BE2C (cell line): ENCODE results near the gene NRXN2.
A peak's percentile ranks its signal among the peaks of the same experiment; 100 is the strongest.

Experiments
- DNase-seq: peaks from one replicate; pipeline ENCODE4 v3.0.0-alpha.2; 2020
- H3K27me3 ChIP-seq: fragments of 250-450 bp; sonication (Bioruptor Pico); 2 replicates; pipeline ENCODE4 v1.5.1; 2020; ENCODE audit warnings: mild to moderate bottlenecking
- H3K36me3 ChIP-seq: fragments of 250-450 bp; sonication (Bioruptor Pico); 2 replicates; pipeline ENCODE4 v1.5.1; 2020; ENCODE audit warnings: mild to moderate bottlenecking
- H3K4me1 ChIP-seq: fragments of 250-450 bp; sonication (Bioruptor Pico); 2 replicates; pipeline ENCODE4 v1.5.1; 2020
- H3K4me3 ChIP-seq: 2 replicates; pipeline ENCODE4 v1.5.1; 2011; ENCODE audit warnings: low read depth, low read length
- H3K9me3 ChIP-seq: fragments of 250-450 bp; sonication (Bioruptor Pico); 2 replicates; pipeline ENCODE4 v1.5.1; 2020
- TF ChIP-seq, protein P1 (sequence below): IDR thresholded peaks from 2 replicates; pipeline ENCODE4 v1.5.1; 2012; ENCODE audit warnings: mild to moderate bottlenecking, low read depth, low read length

The NRXN2 gene

DNA sequence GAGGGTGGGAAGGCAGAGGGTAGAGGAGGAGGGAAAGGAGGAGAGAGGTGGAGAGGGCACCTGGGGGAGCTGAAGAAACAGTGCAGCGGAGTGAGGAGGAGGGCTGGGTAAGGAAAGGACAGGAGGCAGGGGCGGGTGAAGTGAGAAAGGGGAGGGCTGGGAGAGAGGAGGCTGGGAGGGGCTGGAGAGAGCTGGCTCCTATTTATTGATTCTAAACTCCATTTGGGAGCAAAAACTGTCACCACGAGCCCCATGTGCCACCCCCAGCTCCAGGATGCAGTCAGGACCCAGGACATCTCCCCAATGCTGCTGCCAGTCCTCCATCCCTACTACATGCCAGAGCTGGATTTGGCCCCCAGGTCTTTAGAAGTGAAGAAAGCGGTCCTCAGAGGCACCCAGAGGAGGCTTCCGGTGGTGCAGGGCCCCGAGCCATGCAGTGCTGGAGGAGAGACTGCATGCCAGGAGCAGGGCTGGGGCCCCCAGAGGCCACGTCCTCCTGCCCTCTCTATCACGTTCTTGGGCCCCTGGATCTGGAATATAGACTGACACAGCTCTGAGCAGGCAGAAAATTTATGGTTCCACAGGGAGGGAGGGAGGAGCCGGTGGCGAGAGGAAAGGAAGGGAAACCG lies 78.2 kb downstream of the NRXN2 start:
- no peaks in the 10 kb centered on the region for H3K36me3 ChIP-seq
- peak; percentile 14 for DNase-seq
- no peaks in the 10 kb centered on the region for H3K4me1 ChIP-seq
- TF ChIP-seq, protein P1, sequence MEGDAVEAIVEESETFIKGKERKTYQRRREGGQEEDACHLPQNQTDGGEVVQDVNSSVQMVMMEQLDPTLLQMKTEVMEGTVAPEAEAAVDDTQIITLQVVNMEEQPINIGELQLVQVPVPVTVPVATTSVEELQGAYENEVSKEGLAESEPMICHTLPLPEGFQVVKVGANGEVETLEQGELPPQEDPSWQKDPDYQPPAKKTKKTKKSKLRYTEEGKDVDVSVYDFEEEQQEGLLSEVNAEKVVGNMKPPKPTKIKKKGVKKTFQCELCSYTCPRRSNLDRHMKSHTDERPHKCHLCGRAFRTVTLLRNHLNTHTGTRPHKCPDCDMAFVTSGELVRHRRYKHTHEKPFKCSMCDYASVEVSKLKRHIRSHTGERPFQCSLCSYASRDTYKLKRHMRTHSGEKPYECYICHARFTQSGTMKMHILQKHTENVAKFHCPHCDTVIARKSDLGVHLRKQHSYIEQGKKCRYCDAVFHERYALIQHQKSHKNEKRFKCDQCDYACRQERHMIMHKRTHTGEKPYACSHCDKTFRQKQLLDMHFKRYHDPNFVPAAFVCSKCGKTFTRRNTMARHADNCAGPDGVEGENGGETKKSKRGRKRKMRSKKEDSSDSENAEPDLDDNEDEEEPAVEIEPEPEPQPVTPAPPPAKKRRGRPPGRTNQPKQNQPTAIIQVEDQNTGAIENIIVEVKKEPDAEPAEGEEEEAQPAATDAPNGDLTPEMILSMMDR: 0 out of 2 replicates have a peak, but pooled peaks have one; percentile 9
- H3K27me3 ChIP-seq: peaks cover 25% of the 10 kb centered on the region
- no peak overlapping the region for H3K4me3 ChIP-seq
- H3K9me3 ChIP-seq: no peaks in the 10 kb centered on the region

DNA sequence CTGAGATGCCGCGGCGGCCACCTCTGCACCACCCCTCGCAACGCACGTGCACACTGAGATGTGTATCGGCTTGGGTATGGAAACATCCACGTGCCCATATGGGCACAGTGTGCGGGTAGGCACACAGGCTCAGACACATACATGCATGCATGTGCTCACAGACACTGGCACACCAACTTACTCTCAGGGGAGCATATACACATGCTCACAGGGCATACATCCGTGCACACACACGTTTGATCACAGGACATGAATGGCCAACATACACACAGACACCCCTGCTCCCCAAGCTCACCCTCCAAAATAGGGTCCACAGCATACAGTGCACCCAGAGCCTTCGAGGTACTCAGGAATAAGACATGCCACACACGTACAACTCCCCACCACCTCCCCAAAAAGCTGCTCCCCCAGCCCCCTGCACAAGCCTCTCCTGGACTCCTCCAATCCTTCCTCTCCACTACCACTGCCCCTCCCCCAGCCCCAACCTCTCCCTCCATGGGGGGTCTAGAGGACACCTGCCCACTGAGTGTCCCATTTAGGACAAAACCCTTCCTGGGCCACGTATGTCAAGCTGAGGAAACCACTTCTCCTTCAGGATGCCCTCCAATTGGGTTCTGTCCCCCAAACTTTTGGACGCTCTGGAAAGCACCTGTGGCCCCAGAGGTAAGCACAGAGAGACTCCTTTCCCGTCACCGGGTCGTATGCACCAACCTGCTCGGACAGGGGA lies 78.9 kb downstream of the NRXN2 start:
- Histone ChIP-seq H3K27me3 (peaks cover 25% of the 10 kb centered on the region), H3K9me3 (no peaks in the 10 kb centered on the region), H3K36me3 (no peaks in the 10 kb centered on the region), H3K4me1 (no peaks in the 10 kb centered on the region), H3K4me3 (no peak overlapping the region)
- DNase-seq: no peak
- TF ChIP-seq, protein P1: no peak

DNA sequence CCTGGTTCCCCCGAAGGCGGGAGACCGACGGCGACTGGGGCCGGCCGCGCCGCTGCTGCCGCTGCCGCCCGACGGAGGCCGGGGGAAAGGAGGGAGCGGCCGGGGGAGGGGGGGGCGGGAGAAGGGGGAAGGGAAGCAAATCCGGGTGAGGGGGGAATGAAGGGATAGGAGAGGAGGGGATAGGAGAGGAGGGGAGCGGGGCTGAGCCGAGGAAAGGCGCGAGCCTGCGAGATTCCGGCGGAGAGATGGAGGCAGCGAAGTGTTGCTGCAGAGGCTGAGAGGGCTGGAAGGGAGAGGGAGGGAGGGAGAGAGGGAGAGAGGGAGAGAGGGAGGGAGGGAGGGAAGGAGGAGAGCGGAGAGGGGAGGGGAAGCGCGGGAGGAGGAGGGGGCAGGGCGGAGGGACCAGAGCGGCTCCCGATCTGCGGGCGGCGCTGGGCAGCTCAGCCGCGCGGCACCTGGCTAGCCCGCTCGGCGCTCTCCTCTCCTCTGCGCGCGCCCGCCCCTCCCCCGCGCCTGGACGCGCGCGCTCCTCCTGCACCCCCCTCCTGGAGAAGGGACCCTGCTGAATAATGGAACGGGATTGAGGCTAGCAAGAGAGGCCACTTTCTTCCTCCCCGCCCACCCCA lies 79.6 kb downstream of the NRXN2 start:
- TF ChIP-seq, protein P1: no peak
- DNase-seq: peak; percentile 43
- no peak overlapping the region; the same call in 1 of the 2 replicates for H3K4me3 ChIP-seq
- H3K36me3 ChIP-seq: no peaks in the 10 kb centered on the region
- no peaks in the 10 kb centered on the region for H3K4me1 ChIP-seq
- no peaks in the 10 kb centered on the region for H3K9me3 ChIP-seq
- H3K27me3 ChIP-seq: peaks cover 25% of the 10 kb centered on the region

DNA sequence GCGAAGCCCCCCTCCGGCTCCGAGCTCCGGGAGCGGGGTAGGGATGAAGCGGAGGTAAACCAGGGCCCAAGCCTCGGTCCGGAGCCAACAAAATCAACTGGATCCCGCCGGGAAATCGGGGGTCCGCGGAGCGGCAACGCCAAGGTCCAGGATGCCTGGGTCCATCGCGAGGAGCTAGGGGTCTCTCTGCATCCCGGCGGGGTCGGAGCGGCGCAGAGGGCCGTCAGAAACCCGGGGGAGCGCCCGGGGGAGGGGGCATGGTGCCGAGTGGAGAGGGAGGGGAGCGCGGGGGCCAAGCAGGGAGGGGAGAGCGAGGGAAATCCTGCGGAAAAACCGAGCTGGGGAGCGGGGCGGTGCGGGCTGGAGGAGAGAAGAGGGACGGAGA lies 80.1 kb downstream of the NRXN2 start:
- TF ChIP-seq, protein P1: no peak
- no peak for DNase-seq
- Histone ChIP-seq H3K4me1 (no peaks in the 10 kb centered on the region), H3K27me3 (peaks cover 25% of the 10 kb centered on the region), H3K36me3 (no peaks in the 10 kb centered on the region), H3K9me3 (no peaks in the 10 kb centered on the region), H3K4me3 (peak overlapping the region; percentile 24)

DNA sequence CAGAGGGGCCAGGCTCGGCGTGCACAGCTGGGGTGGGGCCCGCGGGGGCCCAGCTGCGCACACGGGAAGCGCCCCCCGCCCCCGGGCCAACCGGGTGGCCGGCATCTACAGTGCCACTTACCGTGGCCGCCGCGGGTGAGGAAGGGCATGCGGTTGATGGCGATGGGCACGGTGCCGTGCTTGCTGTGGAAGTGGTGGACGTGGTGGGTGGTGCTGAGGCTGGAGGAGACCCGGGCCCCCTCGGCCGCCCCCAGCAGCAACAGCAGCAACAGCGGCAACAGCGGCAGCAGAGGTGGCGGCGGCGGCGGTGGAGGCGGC lies 80.6 kb downstream of the NRXN2 start:
- TF ChIP-seq, protein P1: no peak
- Histone ChIP-seq H3K9me3 (no peaks in the 10 kb centered on the region), H3K36me3 (no peaks in the 10 kb centered on the region), H3K27me3 (peaks cover 25% of the 10 kb centered on the region), H3K4me1 (no peaks in the 10 kb centered on the region; the same call in 1 of the 2 replicates), H3K4me3 (no peak overlapping the region)
- DNase-seq: no peak
